DOHH2 (cell line): ENCODE data around the gene RIC1.
"Not testable (repeated sequence)": the region's sequence is repeated elsewhere in the genome, so short reads cannot be mapped to it uniquely, and the experiment has no call there.

Experiments used
- H3F3A ChIP-seq: fragments of 200-600 bp; sonication (generic), shearing (Covaris generic); 2 replicates; pipeline ENCODE4 v1.6.0; 2016; ENCODE audit warnings: antibody characterized with exemption, mild to moderate bottlenecking; ENCODE audit not compliant: control insufficient read depth, insufficient read depth
- H3K27ac ChIP-seq: fragments of 200-600 bp; sonication (generic); 2 replicates; pipeline ENCODE4 v1.5.1; 2014; ENCODE audit warnings: low read depth, mild to moderate bottlenecking, low read length, moderate library complexity
- H3K27me3 ChIP-seq: fragments of 200-600 bp; sonication (generic); 2 replicates; pipeline ENCODE4 v1.6.1; 2014; ENCODE audit warnings: mild to moderate bottlenecking, low read length, mixed read lengths; ENCODE audit not compliant: control insufficient read depth
- H3K36me3 ChIP-seq: fragments of 200-600 bp; sonication (generic); 2 replicates; pipeline ENCODE4 v1.6.1; 2014; ENCODE audit warnings: mild to moderate bottlenecking, low read length, moderate library complexity, mixed read lengths; ENCODE audit not compliant: control insufficient read depth
- H3K4me1 ChIP-seq: fragments of 200-600 bp; sonication (generic); 2 replicates; pipeline ENCODE4 v1.6.1; 2014; ENCODE audit warnings: mild to moderate bottlenecking, low read length, mixed read lengths; ENCODE audit not compliant: control insufficient read depth
- H3K4me2 ChIP-seq: fragments of 200-600 bp; sonication (generic); 2 replicates; pipeline ENCODE4 v1.6.0; 2014; ENCODE audit warnings: mild to moderate bottlenecking, low read length, moderate library complexity
- H3K4me3 ChIP-seq: fragments of 200-600 bp; sonication (generic); 2 replicates; pipeline ENCODE4 v1.5.1; 2014; ENCODE audit warnings: mild to moderate bottlenecking, low read length, mixed read lengths
- H3K79me2 ChIP-seq: fragments of 200-600 bp; sonication (generic); 2 replicates; pipeline ENCODE4 v1.6.1; 2014; ENCODE audit warnings: mild to moderate bottlenecking, low read length, mixed read lengths; ENCODE audit not compliant: control insufficient read depth
- H3K9me2 ChIP-seq: fragments of 200-600 bp; sonication (generic); replicated peaks from 2 replicates; pipeline ENCODE4 v1.6.1; 2014; ENCODE audit warnings: mild to moderate bottlenecking, low read length, mixed read lengths; ENCODE audit not compliant: control insufficient read depth
- H3K9me3 ChIP-seq: fragments of 200-600 bp; sonication (generic); 2 replicates; pipeline ENCODE4 v1.6.1; 2014; ENCODE audit warnings: antibody characterized with exemption, low read length, mixed read lengths; ENCODE audit not compliant: control insufficient read depth, insufficient read depth
- H4K20me1 ChIP-seq: fragments of 200-600 bp; sonication (generic); 2 replicates; pipeline ENCODE4 v1.6.0; 2014; ENCODE audit warnings: low read depth, mild to moderate bottlenecking, antibody characterized with exemption, low read length, moderate library complexity; ENCODE audit not compliant: control insufficient read depth, insufficient read depth
- CTCF ChIP-seq: fragments of 200-600 bp; sonication (generic); IDR thresholded peaks from one replicate; pipeline ENCODE4 v1.5.1; 2014; ENCODE audit warnings: antibody characterized with exemption, mild to moderate bottlenecking, low read depth, low read length; ENCODE audit not compliant: poor library complexity, severe bottlenecking
- EZH2phosphoT487 ChIP-seq: fragments of 200-600 bp; sonication (generic); IDR thresholded peaks from 2 replicates; pipeline ENCODE4 v1.6.1; 2017; ENCODE audit warnings: borderline replicate concordance, mild to moderate bottlenecking, antibody characterized with exemption, low read length, moderate library complexity, mixed read lengths

The RIC1 gene

GRCh38 chr9:5714501-5715401 lies 85.8 kb downstream of the RIC1 start:
- no peaks in the 10 kb centered on the region for H3K27me3 ChIP-seq
- H3F3A ChIP-seq = no peaks in the 10 kb centered on the region; the same call in none of the 2 replicates
- no peaks in the 10 kb centered on the region for H3K9me3 ChIP-seq
- H4K20me1 ChIP-seq = no peaks in the 10 kb centered on the region
- peaks cover 73% of the 10 kb centered on the region for H3K36me3 ChIP-seq
- H3K4me1 ChIP-seq = no peaks in the 10 kb centered on the region
- peaks cover 16% of the 10 kb centered on the region for H3K79me2 ChIP-seq
- no peak overlapping the region for H3K4me3 ChIP-seq
- no peak overlapping the region for H3K4me2 ChIP-seq
- H3K9me2 ChIP-seq = no peaks in the 10 kb centered on the region
- no peak for TF ChIP-seq EZH2phosphoT487
- TF ChIP-seq CTCF = peak; percentile 53
- no peak overlapping the region for H3K27ac ChIP-seq

- no peak overlapping the region for H3K27ac ChIP-seq
- no peaks in the 10 kb centered on the region for H3K27me3 ChIP-seq
- no peaks in the 10 kb centered on the region for H3K9me2 ChIP-seq
- H3F3A ChIP-seq = no peaks in the 10 kb centered on the region; the same call in none of the 2 replicates
- no peak overlapping the region for H3K4me2 ChIP-seq
- H3K79me2 ChIP-seq = peaks cover 8% of the 10 kb centered on the region; the same call in 1 of the 2 replicates
- H4K20me1 ChIP-seq = no peaks in the 10 kb centered on the region
- no peaks in the 10 kb centered on the region for H3K9me3 ChIP-seq
- no peak overlapping the region for H3K4me3 ChIP-seq
- no peaks in the 10 kb centered on the region for H3K4me1 ChIP-seq
- H3K36me3 ChIP-seq = peaks cover 73% of the 10 kb centered on the region
- TF ChIP-seq EZH2phosphoT487 = no peak
- no peak for TF ChIP-seq CTCF
Observed at GRCh38 chr9:5715548-5716127, 86.7 kb downstream of the RIC1 start.

- not testable (repeated sequence) for H3K4me3 ChIP-seq, H3K9me2 ChIP-seq, H4K20me1 ChIP-seq, H3K4me2 ChIP-seq, H3K4me1 ChIP-seq, H3K9me3 ChIP-seq, H3K27me3 ChIP-seq, H3K27ac ChIP-seq, H3F3A ChIP-seq
- peaks cover 14% of the 10 kb centered on the region; the same call in 1 of the 2 replicates for H3K79me2 ChIP-seq
- H3K36me3 ChIP-seq = peaks cover 82% of the 10 kb centered on the region
Observed at GRCh38 chr9:5717434-5717833, 88.5 kb downstream of the RIC1 start.
